Fibroblast of skin of left biceps (primary cell): ENCODE data around the gene MAPK4.

ENCODE experiments used
- DNase-seq, 2 experiments: peaks; one replicate each; pipeline ENCODE4 v3.0.0-alpha.2; 2013; ENCODE audit warnings: low read depth in 2 of 2

The MAPK4 gene

DNA sequence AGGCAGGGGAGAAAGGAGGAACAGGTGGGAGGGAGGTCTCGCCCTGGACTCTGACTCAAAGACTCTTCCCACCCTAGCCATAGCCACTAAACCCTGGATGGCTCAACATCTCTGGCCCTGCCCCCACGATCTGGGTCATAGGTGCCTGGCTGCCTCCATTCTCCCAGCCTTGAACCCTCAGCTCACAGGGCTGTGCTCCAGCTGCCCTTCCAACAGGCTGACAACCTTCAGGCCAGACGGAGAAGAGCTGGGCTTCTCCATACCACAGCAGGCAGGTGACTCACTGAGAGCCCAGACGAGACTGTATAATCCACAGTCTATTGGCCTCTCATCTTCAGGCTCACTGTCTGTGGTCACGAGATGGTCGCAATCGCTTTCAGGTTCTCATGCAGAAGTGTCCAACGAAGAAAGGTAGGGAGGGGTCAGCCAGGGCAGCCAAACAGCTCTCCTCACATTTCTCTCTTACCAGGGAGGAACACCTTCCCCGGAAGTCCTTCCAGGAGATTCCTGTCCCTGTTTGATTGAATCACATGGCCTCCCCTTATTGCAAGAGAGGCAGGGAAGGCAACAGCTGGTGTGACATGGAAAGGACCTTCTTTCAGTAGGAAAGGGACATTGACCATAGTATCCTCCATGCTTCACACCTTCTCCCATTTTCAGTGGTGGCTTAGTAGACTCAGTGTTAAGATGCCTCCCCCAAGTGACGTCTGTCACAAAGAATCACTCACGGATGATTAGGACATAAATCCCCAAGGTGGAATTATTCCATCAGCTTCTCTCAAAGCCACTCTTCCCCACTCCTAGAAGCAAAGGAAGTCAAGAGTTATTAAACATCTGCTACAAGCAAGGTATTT is 159.8 kb downstream of the MAPK4 start:
- no peak for DNase-seq

DNA sequence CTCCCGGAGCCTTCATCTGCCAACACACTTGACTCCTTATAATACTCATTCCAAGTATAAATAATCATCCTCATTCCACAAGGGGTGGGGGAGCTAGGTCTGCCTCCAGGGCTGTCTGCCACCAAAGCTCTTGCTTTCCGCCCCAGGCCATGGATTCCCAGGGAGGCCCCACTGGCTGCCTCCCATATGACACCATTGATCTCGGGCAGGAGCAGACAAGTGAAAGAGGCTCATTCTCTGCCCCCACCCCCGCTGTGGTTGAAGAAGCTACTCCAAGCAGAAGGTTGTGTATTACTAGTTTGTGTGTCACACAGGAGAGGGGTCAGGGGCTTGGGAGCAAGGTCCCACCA is 160.4 kb downstream of the MAPK4 start:
- no peak for DNase-seq

DNA sequence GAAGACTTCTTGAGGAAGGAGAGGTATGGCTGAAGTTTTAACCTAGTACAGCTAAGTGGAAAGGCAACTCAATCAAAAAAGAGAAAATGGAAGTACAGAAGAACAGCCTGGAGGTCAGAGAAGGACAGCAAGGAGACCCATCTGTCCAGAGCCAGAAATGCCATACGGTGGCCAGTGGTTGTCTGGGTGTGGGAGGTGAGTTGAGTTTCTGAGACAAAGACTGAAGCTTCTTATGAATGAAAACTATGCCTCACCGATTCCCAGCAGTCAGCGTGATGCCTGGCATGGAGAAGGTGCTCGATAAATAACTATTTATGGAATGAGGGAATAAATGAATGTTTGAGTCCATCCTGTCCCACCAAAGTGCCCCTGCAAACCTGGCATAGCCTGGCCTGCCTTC is 161.1 kb downstream of the MAPK4 start:
- DNase-seq, result no peak

DNA sequence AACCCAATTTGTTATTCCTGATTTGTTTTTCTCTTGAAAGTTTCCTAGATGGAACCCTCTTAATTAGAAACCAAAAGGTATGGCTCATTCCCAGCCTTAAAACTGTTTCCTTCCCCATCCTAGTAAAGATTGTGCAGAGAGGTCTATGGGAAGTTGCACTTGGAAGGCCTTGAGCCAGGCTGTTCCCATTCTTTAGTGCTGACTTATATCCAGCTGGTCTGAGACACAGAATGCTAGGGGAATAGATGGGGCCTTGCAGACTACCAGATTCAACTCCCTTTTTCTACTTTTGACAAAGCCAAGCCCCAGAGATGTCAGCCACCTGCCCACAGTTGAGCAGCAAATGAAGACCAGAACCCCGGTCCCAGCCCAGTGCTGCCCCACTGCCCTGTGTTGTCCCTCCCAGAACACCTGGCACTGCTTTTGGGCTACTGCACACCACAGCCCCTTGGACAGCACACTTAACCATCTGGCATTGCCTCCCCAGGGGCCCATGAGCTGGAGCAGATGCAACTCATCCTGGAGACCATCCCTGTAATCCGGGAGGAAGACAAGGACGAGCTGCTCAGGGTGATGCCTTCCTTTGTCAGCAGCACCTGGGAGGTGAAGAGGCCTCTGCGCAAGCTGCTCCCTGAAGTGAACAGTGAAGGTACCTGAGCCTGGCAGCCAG is 161.7 kb downstream of the MAPK4 start:
- DNase-seq, result no peak

DNA sequence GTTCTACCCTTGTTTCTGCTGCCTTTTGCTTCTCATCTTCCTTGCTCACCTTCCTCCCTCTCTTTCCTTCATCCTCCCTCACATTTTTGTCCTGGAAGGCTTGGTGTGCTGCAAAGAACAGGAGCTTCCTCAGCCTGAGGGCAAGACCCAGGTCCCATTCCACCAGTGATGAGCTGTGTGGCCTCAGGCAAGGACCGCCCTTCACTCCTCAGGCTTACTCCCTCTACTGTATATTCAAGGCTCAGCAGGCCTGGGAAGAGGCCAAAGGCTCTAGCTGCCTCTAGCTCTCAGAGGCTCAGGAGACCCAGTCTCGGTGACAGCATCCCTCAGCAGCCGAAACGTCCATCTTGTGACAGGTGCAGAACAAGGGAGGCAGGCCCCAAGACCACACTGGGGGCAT is 162.4 kb downstream of the MAPK4 start:
- DNase-seq, result no peak

DNA sequence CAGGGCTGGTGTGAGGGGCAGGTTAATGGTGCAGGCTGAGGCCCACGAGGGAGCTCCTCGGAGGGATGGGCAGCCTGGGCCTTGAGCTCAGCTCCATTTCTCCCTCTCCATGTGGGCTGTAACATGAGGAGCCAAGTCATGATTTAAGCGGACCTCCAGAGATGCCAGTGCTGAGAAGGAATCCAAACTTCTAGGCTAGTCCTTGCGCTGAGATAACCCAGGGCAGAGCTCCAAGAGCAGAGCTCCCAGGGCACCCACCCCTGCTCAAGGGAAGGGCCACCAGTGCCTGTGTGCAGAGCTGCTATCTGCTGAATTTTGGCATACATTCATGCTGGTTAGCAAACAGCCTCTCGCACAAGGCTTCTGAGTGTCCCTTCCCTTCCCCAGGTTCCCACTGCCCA is 164.9 kb downstream of the MAPK4 start:
- no peak for DNase-seq

DNA sequence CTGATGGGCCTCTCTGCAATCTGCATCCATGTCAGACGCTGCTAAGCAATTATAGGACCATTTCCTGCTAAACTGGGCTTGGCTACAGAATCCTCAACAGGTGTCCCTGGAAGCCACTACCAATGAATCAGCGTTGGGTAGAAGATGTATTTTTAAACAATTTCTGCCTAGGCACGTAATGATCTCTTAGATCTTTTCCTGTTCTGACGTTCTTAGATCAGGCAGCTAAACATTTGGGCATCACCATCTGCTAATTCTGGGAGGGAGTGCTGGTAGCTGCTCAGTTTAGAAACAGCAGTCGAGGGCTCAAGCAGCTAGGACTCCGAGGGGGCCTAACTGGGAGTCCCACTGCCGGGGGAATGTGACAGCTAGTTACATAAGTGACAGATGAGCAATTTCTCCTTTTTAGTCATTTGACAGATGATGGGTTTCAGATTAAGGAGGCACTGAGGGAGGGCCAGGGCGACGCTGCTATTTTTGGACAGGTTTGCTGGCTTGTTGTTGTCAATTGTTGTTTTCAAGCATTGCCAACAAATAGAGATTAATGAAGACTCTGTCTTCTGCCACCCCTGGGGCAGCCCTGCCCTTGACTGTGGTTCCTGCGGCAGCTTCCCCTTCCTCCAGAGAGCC is 167.2 kb downstream of the MAPK4 start:
- no peak for DNase-seq

DNA sequence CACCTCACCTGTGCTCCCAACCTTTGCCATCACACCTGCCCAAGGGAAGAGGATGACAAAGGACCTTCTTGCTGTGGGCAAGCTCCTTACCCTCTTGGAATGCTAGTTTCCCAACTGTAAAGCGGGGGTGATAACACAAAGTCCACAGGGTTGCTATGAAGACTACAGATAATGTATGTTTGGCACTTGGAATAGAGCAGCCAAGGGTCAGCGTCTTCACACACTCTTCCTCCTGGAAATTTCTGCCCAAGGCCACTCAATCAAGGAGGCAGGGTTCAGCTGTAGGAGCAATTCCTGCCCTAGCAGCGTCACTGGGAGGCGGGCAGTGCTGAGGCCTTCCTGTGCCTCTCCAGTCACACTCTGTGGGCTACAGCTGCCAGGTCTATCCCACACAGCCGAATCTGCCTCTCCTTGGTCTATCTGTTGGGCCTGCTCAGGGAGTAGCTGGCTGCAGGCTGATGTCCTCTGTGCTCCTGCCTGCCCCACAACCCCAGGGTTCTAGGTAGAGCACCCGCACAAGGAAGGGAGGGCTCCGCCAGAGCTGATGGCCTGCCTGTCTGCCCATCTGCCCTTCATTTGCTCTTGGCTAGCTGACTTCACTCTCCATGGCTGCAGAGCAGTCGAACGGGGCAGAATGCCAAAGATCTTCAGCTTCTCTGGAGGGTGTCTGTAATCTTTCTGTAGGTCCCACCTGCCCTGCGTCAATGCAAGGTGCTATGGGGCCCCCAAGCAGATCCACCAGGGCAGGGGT is 168.0 kb downstream of the MAPK4 start:
- no peak for DNase-seq

DNA sequence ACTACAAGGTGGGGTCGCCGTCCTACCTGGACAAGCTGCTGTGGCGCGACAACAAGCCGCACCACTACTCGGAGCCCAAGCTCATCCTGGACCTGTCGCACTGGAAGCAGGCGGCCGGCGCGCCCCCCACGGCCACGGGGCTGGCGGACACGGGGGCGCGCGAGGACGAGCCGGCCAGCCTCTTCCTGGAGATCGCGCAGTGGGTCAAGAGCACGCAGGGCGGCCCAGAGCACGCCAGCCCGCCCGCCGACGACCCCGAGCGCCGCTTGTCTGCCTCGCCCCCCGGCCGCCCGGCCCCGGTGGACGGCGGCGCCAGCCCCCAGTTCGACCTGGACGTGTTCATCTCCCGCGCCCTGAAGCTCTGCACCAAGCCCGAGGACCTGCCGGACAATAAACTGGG is 169.5 kb downstream of the MAPK4 start:
- no peak for DNase-seq

DNA sequence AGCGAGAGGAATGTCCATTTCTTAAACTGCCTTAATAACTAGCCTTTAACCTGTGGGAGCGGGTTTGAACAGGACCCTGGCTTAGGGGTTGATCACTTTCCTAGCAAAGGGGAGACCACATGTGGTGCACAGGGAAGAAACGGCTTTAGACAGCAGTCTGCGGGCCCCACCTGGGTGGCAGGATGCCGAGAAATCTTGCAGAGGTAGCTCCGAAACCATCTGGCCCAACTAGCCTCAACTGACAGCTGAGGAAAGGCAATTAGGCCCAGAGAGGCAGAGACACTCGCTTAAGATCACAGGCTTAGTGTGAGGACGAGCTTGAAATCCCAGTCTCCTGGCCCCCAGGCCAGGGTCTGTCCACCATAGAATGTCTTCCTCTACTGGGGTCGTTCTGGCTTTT is 170.1 kb downstream of the MAPK4 start:
- no peak for DNase-seq

DNA sequence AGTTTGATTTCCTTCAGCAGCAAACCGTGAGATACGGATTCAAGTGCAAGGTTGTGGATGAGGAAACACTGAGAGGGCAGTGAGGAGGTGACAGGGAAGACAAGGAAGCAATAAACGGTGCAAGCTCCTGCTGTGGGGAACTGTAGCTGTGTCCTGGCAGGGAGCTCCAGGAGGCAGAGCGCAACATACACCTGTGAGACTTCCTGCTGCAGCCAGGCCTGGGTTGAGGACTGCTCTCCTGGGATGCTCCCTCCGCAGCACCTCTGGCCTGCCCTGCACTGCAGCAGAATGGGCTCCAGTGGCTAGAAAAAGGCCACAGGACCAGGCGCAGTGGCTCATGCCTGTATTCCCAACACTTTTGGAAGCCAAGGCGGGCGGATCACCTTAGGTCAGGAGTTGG is 174.5 kb downstream of the MAPK4 start:
- DNase-seq, result no peak

DNA sequence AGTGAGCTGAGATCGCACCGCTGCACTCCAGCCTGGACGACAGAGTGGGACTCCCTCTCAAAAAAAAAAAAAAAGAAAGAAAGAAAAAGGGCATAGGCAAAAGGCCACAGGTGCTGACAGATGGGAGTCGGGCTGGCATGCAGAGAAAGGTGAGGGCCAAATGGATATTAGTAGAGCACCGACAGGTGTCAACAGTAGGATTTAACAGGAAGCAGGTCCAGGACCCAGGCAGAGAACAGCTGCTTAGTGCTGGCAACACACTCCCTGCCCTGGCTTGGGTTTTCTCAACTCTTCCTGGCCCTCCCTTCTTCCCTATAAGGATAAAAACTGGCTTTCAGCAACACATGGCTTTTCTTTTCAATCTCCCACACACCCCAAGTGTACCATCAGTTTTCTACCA is 175.0 kb downstream of the MAPK4 start:
- no peak for DNase-seq

DNA sequence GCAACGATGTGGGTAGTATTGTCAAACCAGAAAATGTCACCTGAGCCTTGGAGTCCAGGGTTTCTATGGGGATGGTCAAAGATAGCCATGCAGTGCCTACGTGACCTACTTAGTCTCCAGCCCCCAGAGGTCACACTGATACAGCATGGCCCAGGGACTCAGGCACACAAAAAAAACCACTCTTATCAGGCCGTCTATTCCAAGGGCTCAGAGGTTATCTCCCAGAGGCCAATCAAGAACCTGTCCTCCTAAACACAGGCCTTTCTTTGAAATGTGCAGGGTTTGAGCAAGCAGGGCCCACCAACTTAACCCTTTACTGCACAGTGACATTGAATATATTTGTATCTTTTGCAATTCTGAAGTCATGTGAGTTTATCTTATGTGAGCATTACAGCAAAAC is 177.2 kb downstream of the MAPK4 start:
- no peak for DNase-seq

DNA sequence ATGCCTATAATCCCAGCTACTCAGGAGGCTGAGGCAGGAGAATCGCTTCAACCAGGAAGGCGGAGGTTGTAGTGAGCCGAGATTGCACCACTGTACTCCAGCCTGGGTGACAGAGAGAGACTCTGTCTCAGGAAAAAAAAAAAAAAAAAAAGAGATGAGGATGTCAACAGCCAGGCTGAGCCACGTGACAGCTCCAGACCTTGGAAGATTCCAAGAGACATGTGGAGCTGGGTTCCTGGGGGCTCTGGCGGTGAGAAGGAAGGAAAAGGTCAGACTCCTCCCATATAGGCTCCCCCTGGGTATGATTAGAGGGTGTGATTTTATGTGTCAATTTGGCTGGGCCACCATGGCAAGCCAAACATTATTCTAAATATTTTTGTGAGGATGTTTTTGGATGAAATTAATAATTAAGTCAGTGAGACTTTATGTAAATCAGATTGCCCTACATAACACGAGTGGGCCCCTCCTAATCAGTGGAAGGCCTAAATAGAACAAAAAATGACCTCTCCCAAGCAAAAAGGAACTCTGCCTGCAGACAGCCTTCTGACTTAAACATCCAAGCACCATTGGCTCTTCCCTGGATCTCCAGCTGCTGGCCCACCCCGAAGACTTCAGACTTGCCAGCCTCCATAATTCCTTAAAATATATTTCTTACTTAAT is 178.3 kb downstream of the MAPK4 start:
- DNase-seq, result no peak

DNA sequence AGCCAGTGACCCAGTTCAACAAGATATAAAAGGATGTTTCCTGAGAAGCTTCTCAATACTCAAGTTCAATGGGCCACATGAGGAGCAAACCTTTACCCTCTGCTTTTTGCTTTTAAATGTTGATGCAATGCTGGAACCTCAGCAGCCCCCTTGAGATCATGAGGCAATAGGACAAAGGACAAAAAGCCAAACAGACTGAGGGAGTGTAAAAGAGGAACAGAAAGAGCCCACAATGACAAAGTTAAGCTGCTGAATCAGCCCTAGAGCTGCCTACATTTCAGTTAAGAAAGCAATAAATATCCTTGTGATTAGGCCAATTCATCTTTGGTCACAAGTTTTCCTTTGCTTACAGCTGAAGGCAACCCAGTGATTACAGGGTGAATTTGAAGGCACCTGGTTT is 183.1 kb downstream of the MAPK4 start:
- no peak for DNase-seq

DNA sequence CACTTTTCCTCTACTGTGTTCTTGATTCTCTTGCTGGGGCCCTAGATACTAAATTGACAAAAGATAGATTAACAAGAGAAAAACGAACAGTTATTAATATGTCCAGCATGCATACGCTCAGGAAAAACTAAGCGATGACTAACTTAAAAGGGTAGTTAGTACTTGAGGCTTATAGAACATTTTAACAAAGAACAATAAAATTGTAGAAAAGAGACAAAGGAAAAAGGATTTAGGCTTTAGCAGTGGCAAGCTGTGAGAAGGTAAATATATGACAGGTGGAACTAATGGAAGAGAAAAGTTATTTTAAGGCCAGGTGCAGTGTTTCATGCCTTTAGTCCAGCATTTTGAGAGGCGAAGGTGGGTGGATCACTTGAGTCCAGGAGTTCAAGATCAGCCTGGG is 184.4 kb downstream of the MAPK4 start:
- DNase-seq, result no peak

DNA sequence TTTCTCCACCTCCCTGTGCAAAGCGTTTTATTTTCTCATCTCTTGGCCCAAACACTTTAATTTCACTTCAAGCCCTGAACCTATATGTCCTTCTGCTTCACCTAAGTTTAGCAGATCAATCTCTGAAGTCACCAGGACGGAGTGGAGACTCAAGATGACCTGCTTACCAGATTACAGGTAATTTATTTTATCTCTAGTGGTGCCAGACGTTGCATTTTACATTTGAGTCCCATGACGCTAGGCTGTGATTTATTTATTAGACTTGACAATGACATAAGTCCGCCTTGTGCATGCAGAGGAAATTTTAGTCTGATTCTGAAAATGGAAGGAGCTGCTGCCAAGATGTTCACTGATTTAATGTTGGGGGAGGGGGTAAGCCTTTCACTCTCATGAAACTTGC is 186.1 kb downstream of the MAPK4 start:
- DNase-seq, result no peak

DNA sequence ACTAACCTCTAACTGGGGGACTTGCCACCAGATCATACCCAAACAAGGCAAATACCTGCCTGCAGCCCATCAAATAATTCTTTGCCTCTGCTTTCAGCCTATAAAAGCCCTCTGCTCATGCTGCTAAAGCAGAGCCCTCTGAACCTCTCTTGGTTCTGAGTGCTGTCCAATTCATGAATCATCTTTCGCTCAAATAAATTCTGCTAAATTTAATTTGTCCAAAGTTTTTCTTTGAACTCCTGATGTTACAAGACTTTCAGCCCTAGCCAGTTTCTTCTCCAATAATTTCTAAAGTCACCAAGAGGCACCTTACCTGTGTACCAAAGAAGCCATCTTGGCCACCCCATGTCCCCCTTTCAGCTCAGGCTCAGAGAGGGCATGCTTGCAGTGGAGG is 188.0 kb downstream of the MAPK4 start:
- DNase-seq, result no peak

DNA sequence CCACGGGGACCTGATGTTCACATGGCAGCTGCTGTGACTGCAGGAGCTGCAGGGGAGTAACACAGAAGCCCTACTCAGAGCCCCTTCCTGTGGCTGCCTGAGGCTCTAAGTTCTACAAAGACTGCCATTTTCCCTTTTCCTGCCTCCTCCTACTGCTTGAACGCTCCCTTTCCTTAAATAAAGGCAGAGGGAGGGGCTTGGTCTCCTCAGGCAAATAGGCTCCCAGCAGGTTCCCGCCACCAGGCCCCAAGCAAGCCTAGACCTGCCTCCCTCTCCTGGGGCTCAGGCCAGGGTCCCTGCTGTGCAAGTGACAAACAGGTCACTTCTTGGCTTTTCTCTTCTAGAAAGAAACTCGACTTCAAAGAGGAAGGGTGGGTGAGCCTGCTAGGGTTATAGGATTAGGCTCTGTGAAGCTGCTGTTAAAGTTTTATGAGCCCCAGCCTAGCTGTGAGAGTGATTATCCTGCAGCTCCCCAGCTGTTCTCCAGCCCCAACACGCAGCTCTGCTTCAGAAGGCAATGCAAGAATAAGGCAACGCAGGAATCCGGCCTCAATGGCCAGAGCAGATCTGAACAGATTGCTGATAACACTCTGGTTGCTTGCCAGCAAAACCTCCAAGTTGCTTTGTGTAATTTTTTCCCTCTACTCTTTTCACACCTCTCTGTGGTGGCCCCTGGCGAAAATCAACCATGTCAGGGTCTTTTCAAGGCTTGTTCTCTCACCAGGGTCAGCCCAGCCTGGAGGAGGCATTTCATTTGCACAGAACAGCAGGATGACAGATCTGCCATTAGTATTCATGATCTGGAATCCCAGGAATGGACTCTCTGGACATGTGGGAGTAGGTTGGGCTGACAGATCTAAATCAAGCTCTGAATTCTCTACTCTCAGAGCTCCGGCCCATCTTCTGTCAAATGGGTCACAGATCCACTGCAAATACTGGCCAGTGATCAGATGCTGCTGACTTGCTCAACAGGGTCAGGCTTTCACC is 188.6 kb downstream of the MAPK4 start:
- no peak for DNase-seq

DNA sequence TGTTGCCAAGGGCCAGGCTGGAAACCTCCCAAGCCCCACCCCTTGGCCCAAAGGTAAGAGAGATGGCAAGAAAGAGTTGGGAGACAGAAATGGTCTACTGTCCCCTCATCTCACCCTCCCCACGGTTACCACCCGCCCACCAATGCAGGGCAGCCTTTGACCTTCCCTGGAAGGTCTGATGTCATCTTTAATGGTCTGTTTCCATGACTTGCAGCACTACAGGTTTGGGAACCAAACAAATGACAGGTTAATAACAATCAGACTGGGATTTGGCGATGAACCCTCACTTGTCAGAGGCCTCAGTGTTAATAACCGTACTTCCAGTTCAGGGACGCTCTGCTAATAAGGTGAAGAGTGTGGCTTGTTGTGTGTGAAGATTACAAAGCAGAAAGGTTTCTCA is 189.5 kb downstream of the MAPK4 start:
- no peak for DNase-seq

DNA sequence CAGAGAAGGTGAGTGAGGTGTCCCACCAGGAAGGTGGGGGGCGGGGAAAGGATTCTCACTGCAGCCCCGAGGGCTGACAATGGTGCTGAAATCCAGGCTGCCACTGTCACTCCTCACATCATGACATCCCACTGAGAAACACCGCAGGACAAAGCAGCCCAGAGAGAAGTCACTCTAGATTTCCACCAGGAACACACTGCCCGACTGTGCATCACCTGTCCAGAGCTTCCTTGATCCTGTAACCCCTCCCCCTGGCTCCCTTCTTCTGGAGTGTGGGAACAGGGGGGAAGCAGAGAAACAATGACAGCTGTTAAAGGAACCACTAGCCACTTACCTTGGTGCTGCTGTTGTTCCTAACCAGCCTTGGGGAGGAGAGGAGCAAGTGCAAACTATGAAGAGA is 190.1 kb downstream of the MAPK4 start:
- no peak for DNase-seq
